OCI-LY3 (cell line): ENCODE results near the gene SLC5A1.

ENCODE experiments used
- H2AFZ ChIP-seq: fragments of 200-600, 300-600 bp; shearing (Covaris generic); 2 replicates; pipeline ENCODE4 v1.6.0; 2014; ENCODE audit warnings: antibody characterized with exemption, low read depth, low read length
- H3K27ac ChIP-seq: fragments of 200-600, 300-600 bp; sonication (generic); 2 replicates; pipeline ENCODE4 v1.5.1; 2014; ENCODE audit warnings: mild to moderate bottlenecking, low read length, moderate library complexity, mixed read lengths
- H3K27me3 ChIP-seq: fragments of 200-600, 300-600 bp; sonication (generic); 2 replicates; pipeline ENCODE4 v1.6.1; 2014; ENCODE audit warnings: low read depth, low read length, mixed read lengths
- H3K36me3 ChIP-seq: fragments of 200-600, 300-600 bp; sonication (generic); replicated peaks from 2 replicates; pipeline ENCODE3; 2014; ENCODE audit warnings: low read depth, low read length, mixed read lengths
- H3K4me1 ChIP-seq: fragments of 300-600, 200-600 bp; sonication (generic); 2 replicates; pipeline ENCODE4 v1.6.1; 2014; ENCODE audit warnings: low read length, mixed read lengths
- H3K4me2 ChIP-seq: fragments of 200-600, 300-600 bp; sonication (generic); 2 replicates; pipeline ENCODE4 v1.6.1; 2014; ENCODE audit warnings: low read length, mixed read lengths
- H3K4me3 ChIP-seq: fragments of 300-600, 200-600 bp; sonication (generic); 2 replicates; pipeline ENCODE4 v1.5.1; 2014; ENCODE audit warnings: antibody characterized with exemption, mild to moderate bottlenecking, low read length, moderate library complexity
- H3K79me2 ChIP-seq: fragments of 300-600, 200-600 bp; shearing (Covaris generic); 2 replicates; pipeline ENCODE4 v1.6.1; 2014; ENCODE audit warnings: mild to moderate bottlenecking, low read length, mixed read lengths
- H3K9ac ChIP-seq: fragments of 300-600, 200-600 bp; shearing (Covaris generic); 2 replicates; pipeline ENCODE4 v1.6.0; 2014; ENCODE audit warnings: mild to moderate bottlenecking, low read length, moderate library complexity
- H3K9me3 ChIP-seq: fragments of 200-600, 300-600 bp; shearing (Covaris generic); 2 replicates; pipeline ENCODE4 v1.6.1; 2014; ENCODE audit warnings: low read length, mixed read lengths; ENCODE audit not compliant: insufficient read depth
- H4K20me1 ChIP-seq: fragments of 200-600, 300-600 bp; sonication (generic); 2 replicates; pipeline ENCODE4 v1.6.1; 2016; ENCODE audit warnings: low read length, mixed read lengths; ENCODE audit not compliant: insufficient read depth
- CTCF ChIP-seq: fragments of 200-600, 300-600 bp; sonication (generic); IDR thresholded peaks from 2 replicates; pipeline ENCODE4 v1.5.1; 2014; ENCODE audit warnings: antibody characterized with exemption, low read length, low read depth
- EZH2phosphoT487 ChIP-seq: fragments of 200-600 bp; shearing (Covaris generic); IDR thresholded peaks from 2 replicates; pipeline ENCODE4 v1.6.1; 2018; ENCODE audit warnings: antibody characterized with exemption, mixed run types, low read depth

Gene SLC5A1

GRCh38 chr22:32112380-32112779 lies 69.3 kb downstream of the SLC5A1 start:
- Histone ChIP-seq H3K79me2 (no peaks in the 10 kb centered on the region), H3K9me3 (no peaks in the 10 kb centered on the region), H3K4me3 (no peak overlapping the region), H3K4me2 (no peak overlapping the region), H3K36me3 (no peaks in the 10 kb centered on the region), H3K27me3 (peaks cover 60% of the 10 kb centered on the region), H4K20me1 (peaks cover 1% of the 10 kb centered on the region; the same call in 1 of the 2 replicates), H2AFZ (no peak overlapping the region), H3K27ac (no peak overlapping the region), H3K9ac (no peak overlapping the region), H3K4me1 (no peaks in the 10 kb centered on the region)
- no peak for TF ChIP-seq EZH2phosphoT487
- no peak for TF ChIP-seq CTCF

- no peaks in the 10 kb centered on the region for H3K36me3 ChIP-seq
- H3K4me3 ChIP-seq = no peak overlapping the region
- TF ChIP-seq CTCF (no peak), EZH2phosphoT487 (no peak)
- no peak overlapping the region for H3K27ac ChIP-seq
- no peaks in the 10 kb centered on the region for H3K79me2 ChIP-seq
- H3K9ac ChIP-seq = no peak overlapping the region
- no peaks in the 10 kb centered on the region for H3K4me1 ChIP-seq
- peaks cover 6% of the 10 kb centered on the region; the same call in 1 of the 2 replicates for H3K27me3 ChIP-seq
- H2AFZ ChIP-seq = no peak overlapping the region
- H4K20me1 ChIP-seq = no peaks in the 10 kb centered on the region
- no peaks in the 10 kb centered on the region for H3K9me3 ChIP-seq
- no peak overlapping the region for H3K4me2 ChIP-seq
Measured at GRCh38 chr22:32119568-32120235, 76.6 kb downstream of the SLC5A1 start.

- no peak for TF ChIP-seq EZH2phosphoT487
- H3K27ac ChIP-seq = no peak overlapping the region
- no peak overlapping the region for H2AFZ ChIP-seq
- no peak overlapping the region for H3K4me2 ChIP-seq
- H4K20me1 ChIP-seq = no peaks in the 10 kb centered on the region
- no peaks in the 10 kb centered on the region; the same call in 1 of the 2 replicates for H3K27me3 ChIP-seq
- no peaks in the 10 kb centered on the region for H3K9me3 ChIP-seq
- H3K36me3 ChIP-seq = no peaks in the 10 kb centered on the region
- no peak overlapping the region for H3K4me3 ChIP-seq
- no peak overlapping the region for H3K9ac ChIP-seq
- H3K4me1 ChIP-seq = no peaks in the 10 kb centered on the region
- no peaks in the 10 kb centered on the region for H3K79me2 ChIP-seq
Measured at GRCh38 chr22:32120603-32121002, 77.5 kb downstream of the SLC5A1 start.

- Histone ChIP-seq H4K20me1 (no peaks in the 10 kb centered on the region), H3K36me3 (no peaks in the 10 kb centered on the region), H3K4me1 (no peaks in the 10 kb centered on the region), H3K9me3 (no peaks in the 10 kb centered on the region), H3K4me2 (no peak overlapping the region), H2AFZ (no peak overlapping the region), H3K9ac (no peak overlapping the region), H3K4me3 (no peak overlapping the region), H3K79me2 (no peaks in the 10 kb centered on the region), H3K27ac (no peak overlapping the region), H3K27me3 (no peaks in the 10 kb centered on the region)
- TF ChIP-seq CTCF = no peak
- TF ChIP-seq EZH2phosphoT487 = no peak
Measured at GRCh38 chr22:32122899-32123298, 79.8 kb downstream of the SLC5A1 start.
